Measurements from ENCODE around the gene MGA.

GRCh38 chr15:41640985-41641384 is 19.2 kb upstream of the MGA start:
- TF ChIP-seq POLR2A (IDR thresholded peaks at IDR 0.05) (no peak), CTCF (IDR thresholded peaks at IDR 0.05) (no peak)
